HL-60 (cell line): ENCODE results near the gene PORCN.

Source experiments
- DNase-seq, 2 experiments: peaks; one replicate each; pipeline ENCODE4 v3.0.0-alpha.2; 2010 to 2020; ENCODE audit warnings: low read depth in 1 of 2, low spot score in 1 of 2
- H3K27ac ChIP-seq: fragments of 250-450 bp; sonication (Bioruptor Pico); replicated peaks from 2 replicates; pipeline ENCODE4 v1.5.1; 2020; ENCODE audit warnings: mild to moderate bottlenecking, moderate library complexity
- H3K27me3 ChIP-seq: fragments of 250-450 bp; sonication (Bioruptor Pico); 2 replicates; pipeline ENCODE4 v1.5.1; 2021; ENCODE audit warnings: mild to moderate bottlenecking, moderate library complexity; ENCODE audit not compliant: insufficient read depth, poor library complexity, severe bottlenecking
- H3K4me3 ChIP-seq: replicated peaks from 2 replicates; pipeline ENCODE4 v1.5.1; 2011; ENCODE audit warnings: mild to moderate bottlenecking, control low read depth, low read length; ENCODE audit not compliant: insufficient read depth
- GABPA ChIP-seq: IDR thresholded peaks from 2 replicates; pipeline ENCODE4 v1.6.1; 2012; ENCODE audit warnings: low read depth
- POLR2AphosphoS5 ChIP-seq: IDR thresholded peaks from 2 replicates; pipeline ENCODE4 v1.6.1; 2012; ENCODE audit warnings: low read depth
- REST ChIP-seq: IDR thresholded peaks from 2 replicates; pipeline ENCODE4 v1.6.1; 2012; ENCODE audit warnings: low read depth; ENCODE audit not compliant: insufficient replicate concordance
- SPI1 ChIP-seq: IDR thresholded peaks from 2 replicates; pipeline ENCODE4 v1.6.1; 2012; ENCODE audit warnings: low read depth, mild to moderate bottlenecking, borderline replicate concordance
- TF ChIP-seq, protein P1 (sequence below): IDR thresholded peaks from one replicate; pipeline ENCODE4 v1.5.1; 2011; ENCODE audit warnings: low read length, control low read depth, inconsistent platforms; ENCODE audit not compliant: insufficient read depth

PORCN gene

GRCh38 chrX:48489296-48489695 is 19.5 kb upstream of the PORCN start:
- TF ChIP-seq POLR2AphosphoS5 (no peak), REST (no peak), SPI1 (no peak), GABPA (no peak)
- TF ChIP-seq, protein P1, sequence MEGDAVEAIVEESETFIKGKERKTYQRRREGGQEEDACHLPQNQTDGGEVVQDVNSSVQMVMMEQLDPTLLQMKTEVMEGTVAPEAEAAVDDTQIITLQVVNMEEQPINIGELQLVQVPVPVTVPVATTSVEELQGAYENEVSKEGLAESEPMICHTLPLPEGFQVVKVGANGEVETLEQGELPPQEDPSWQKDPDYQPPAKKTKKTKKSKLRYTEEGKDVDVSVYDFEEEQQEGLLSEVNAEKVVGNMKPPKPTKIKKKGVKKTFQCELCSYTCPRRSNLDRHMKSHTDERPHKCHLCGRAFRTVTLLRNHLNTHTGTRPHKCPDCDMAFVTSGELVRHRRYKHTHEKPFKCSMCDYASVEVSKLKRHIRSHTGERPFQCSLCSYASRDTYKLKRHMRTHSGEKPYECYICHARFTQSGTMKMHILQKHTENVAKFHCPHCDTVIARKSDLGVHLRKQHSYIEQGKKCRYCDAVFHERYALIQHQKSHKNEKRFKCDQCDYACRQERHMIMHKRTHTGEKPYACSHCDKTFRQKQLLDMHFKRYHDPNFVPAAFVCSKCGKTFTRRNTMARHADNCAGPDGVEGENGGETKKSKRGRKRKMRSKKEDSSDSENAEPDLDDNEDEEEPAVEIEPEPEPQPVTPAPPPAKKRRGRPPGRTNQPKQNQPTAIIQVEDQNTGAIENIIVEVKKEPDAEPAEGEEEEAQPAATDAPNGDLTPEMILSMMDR = no peak
- DNase-seq = no peak
- H3K27me3 ChIP-seq = no peaks in the 10 kb centered on the region
- H3K4me3 ChIP-seq = no peak overlapping the region
- no peak overlapping the region for H3K27ac ChIP-seq

- H3K27ac ChIP-seq = no peak overlapping the region
- H3K27me3 ChIP-seq = no peaks in the 10 kb centered on the region
- DNase-seq = no peak
- H3K4me3 ChIP-seq = no peak overlapping the region
- TF ChIP-seq REST (no peak), POLR2AphosphoS5 (no peak), GABPA (no peak), SPI1 (no peak)
- TF ChIP-seq, protein P1 = no peak
These were observed 18.9 kb upstream of the PORCN start for GRCh38 chrX:48489892-48490291.

DNA sequence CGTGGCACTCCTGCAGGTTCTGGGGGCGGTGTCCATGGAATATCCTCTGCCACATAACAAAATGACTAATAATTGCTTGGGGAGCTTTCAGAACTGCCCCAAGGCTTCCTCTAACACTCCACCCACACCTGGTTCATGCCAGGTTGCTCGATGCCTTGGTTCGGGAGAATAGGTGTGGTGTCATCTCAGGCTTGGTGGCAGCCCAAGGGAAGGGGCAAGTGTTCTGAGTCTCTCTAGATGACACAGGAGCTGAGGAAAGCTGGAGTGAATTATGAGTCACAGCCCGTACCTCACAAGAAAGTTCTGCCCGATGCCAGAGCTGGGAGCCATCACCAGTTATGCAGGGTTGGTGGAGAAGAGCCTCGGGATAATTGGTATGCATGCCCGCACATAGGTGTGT is 18.1 kb upstream of the PORCN start:
- Histone ChIP-seq H3K27ac (no peak overlapping the region), H3K4me3 (no peak overlapping the region), H3K27me3 (no peaks in the 10 kb centered on the region)
- DNase-seq = no peak
- TF ChIP-seq SPI1 (no peak), GABPA (no peak), REST (no peak), POLR2AphosphoS5 (no peak)
- TF ChIP-seq, protein P1 = no peak
